Occipital lobe (tissue), 2 donors: ENCODE results near the gene SNED1. TPM values are rescaled to one million over a fixed set of nuclear protein-coding genes. Genes with fewer than 3 reads are reported as not detected.

Experiments used
- DNase-seq: peaks from one replicate; lab custom pipeline; 2025; lab: John Stamatoyannopoulos, UW
- total RNA-seq: library from RNA; depleted of rRNA; stranded (reverse); fragments of >200 nt; gene quantifications from one replicate; pipeline ENCODE4 v1.2.3, GENCODE V29; 2014

The SNED1 gene
- total RNA-seq, 1 donor from 2014 or later = 3.3 TPM

GRCh38 chr2:241047253-241048010, 49.0 kb downstream of the SNED1 start:
- no peak for DNase-seq

- no peak for DNase-seq
These were observed 49.9 kb downstream of the SNED1 start for GRCh38 chr2:241048149-241048948.

- no peak for DNase-seq
These were observed 50.5 kb downstream of the SNED1 start for GRCh38 chr2:241048949-241049343.

GRCh38 chr2:241049739-241050623, 51.6 kb downstream of the SNED1 start:
- DNase-seq = no peak

GRCh38 chr2:241050624-241051577, 52.5 kb downstream of the SNED1 start:
- no peak for DNase-seq

- DNase-seq = no peak
These were observed 53.4 kb downstream of the SNED1 start for GRCh38 chr2:241051578-241052487.

- no peak for DNase-seq
These were observed 54.4 kb downstream of the SNED1 start for GRCh38 chr2:241052677-241053360.

GRCh38 chr2:241053576-241054251, 55.3 kb downstream of the SNED1 start:
- no peak for DNase-seq

- no peak for DNase-seq
These were observed 62.9 kb downstream of the SNED1 start for GRCh38 chr2:241061275-241061674.

- no peak for DNase-seq
These were observed 64.1 kb downstream of the SNED1 start for GRCh38 chr2:241062389-241063092.

- DNase-seq = no peak
These were observed 64.7 kb downstream of the SNED1 start for GRCh38 chr2:241063093-241063551.

GRCh38 chr2:241063587-241063986, 65.2 kb downstream of the SNED1 start:
- no peak for DNase-seq

GRCh38 chr2:241064008-241064801, 65.8 kb downstream of the SNED1 start:
- DNase-seq = no peak

GRCh38 chr2:241064802-241065354, 66.5 kb downstream of the SNED1 start:
- DNase-seq = no peak

GRCh38 chr2:241065355-241065803, 67.0 kb downstream of the SNED1 start:
- DNase-seq = no peak

GRCh38 chr2:241066171-241066892, 67.9 kb downstream of the SNED1 start:
- DNase-seq = no peak
